SW480 (cell line): Measurements from ENCODE around the gene PRELID3B.

Source experiments
- DNase-seq: peaks from one replicate; pipeline ENCODE4 v3.0.0-alpha.2; 2016; ENCODE audit warnings: low spot score

The PRELID3B gene

DNA sequence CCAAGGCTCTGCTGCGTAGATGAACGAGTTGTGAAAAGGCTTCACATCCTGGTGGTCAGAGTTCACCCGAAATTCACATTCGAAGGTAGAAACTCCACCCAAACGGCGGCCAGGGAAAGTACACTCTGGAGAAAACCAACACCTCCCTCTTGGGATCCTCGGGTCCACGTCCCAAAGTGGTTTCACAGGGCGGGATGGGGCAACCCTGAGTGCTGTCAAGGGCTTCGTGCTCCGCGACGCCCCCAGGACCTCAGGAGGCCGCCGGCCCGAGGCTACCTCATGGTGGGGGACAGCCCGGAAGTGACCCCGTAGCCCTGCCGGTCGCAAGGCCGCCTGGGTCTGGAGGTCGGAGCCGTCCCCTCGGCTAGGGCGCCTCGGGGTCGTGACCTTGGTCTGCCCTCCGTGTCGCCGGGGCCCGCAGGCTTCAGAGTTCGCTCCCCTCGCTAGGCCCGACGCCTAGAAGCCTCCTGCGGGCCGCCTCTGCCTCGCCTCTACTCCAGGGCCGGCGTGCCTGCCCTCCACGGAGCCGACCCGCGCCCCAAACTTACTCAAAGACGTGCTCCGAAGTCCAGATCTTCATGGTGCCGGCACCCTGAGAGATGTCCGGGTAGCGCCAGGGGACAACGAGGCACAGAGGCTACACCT, at the start of gene PRELID3B:
Gene PRELID3B, minus strand, starts transcription at position 636 of the 645 bp plus-strand sequence. Its CDS starts 56 bp downstream, at position 580.
- peak; percentile 43 for DNase-seq

DNA sequence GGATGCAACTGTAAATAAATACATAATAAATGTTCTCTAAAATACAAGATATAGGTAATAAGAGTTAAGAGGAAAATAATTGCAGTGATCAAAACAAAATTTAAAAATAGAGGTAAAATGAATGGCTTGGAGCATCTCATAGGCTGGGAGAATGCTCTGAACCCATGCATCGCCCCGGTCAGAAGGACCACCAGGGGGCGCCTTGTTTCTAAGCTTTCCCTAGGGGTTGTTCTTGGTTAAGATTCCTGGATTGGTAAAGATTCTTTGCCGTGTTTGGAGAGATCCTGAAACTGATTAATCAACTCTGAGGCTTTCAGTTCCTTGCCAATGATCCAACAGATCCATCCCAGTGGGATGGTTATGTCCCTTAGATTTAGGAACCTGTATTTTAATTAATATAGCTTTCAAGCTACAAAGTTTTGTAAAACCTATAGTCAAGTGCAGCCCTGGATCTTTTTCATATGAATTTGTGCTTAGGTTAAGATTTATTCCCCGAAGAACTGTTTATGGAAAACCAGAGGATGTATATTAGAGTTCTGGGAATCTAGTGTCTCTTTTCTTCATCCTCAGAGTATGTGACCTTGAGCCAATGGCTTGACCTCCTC, 45.3 kb upstream of the PRELID3B start:
- peak; percentile 82 for DNase-seq

DNA sequence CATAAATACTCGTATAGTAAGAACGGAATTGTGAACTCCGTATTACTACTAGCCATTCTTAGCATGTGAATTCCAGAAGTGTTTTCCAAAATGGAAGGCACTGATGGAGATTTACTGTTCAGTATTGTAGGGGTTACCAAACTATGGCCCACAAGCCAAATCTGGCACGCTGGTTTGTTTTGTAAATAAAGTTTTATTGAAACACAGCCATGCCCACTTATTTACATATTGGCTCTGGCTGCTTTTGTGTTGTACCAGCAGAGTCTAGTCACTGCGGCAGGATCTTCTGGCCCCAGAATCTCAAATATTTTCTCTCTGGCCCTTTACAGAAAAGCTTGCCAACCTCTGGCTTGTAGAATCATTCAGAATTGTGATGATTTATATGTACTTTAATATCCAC, 44.3 kb upstream of the PRELID3B start:
- no peak for DNase-seq

- DNase-seq = no peak
Measured at GRCh38 chr20:59084041-59084850, 41.7 kb upstream of the PRELID3B start.

DNA sequence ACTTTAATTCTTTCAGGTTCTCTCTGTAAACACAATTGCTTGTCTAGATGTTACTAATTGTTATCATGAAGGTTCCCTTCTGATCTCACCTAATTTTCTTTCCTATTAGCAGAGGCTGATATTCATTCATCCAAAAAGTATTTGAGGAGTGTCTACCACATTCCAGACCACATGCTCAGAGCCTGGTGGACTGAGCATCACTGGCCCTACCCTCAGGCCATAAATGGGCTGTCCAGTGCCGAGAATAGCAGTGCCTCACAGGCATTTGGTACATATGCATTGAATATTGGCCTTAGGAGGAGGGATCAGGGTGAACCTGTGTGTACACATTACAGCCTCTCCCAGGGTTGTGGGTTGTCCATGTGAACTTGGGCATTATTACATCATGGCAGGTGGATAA, 40.4 kb upstream of the PRELID3B start:
- DNase-seq = peak; percentile 71

DNA sequence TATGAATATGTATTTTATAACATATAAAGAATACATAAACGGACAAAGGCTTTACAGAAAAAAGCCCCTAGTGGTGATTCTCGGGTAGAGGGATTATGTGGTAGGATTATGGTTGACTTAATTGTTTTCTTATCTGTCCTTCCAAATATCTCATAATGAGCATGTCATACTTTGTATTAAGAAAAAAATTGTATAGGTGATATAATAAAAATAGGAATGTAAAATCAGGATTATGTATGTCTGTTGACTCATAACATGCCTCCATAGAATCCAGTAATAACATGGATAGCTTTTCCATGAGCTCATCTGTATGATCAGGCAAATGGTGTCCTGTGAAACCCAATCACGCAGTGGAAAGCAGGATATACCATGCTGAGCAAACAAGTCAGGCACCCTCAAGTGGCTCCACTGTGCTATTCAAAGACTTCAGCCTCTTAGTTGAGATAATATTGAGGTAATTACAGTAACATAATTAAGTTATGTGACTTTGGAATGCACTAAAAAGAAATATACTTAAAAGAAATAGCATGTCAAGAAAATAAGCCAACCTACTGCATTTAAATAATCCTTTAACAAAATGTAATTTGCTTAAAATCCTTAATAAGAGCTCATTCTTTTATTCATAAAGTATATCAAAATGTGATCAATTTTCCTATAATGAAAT, 39.6 kb upstream of the PRELID3B start:
- DNase-seq = peak; percentile 34

GRCh38 chr20:59081036-59081435, 38.5 kb upstream of the PRELID3B start:
- no peak for DNase-seq

GRCh38 chr20:59078231-59078630, 35.6 kb upstream of the PRELID3B start:
- DNase-seq = no peak

DNA sequence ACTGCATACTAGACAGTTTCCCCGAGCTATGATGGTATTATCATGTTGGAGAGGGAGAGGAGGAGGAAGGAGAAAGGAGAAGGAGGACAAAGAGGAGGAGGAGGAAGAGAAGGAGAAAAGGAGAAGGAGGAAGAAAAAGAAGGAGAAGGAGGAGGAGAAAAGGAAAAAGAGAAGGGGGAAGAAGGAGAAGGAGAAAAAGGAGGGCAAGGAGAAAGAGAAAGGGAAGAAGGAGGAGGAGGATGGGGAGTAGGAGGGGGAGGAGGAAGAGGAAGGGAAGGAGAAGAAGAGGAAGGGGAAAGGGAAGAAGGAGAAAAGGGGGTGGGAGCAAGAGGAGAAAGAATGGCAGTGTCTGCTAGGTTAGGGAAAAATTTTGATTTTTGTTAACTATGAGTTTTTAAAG, 35.1 kb upstream of the PRELID3B start:
- DNase-seq = no peak

DNA sequence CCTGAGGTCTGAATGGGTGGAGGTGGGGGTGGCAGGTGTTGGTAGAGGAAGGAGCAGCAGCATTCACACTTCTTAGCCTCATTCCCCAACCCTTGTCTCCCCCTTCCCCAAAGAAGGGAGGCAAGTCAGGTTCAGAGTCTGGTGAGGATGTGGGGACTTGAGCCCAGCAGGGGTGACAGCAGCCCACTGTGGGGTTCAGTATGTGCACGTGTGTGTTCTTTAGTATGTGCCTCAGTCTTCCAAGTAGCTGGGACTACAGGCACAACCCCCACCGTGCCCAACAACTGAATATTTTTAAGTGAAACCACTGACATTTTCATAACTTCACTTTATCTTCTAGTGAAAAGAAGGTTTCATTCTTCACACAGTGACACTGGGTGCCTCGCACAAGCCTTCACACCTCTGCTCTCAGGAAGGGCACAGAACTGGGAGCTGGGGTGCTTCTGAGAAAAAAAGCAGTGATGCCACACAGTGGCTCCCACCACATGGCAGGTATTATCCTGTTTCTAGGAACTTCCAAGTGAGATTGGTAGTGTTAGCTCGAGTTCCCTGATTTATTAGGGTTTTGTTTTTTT, 33.4 kb upstream of the PRELID3B start:
- DNase-seq = no peak

DNA sequence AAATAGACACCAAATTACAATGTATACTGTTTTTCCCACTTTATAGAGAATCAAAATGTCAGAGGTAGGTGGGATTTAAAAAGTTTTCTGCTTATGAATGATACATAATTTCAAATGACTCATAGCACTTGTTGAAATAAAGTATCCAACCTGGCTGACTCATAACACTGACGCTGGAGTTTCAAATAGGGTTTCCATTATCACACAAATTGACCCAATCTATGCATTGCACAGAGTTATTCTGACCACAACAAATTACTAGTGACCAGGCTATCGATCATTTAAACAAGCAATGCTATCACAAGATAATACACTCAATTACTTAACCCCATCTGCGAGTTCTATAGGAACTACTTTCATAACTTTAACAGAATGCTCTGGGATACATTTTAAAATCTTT, 31.9 kb upstream of the PRELID3B start:
- DNase-seq = no peak

- DNase-seq = no peak
Measured at GRCh38 chr20:59073582-59073981, 31.0 kb upstream of the PRELID3B start.

DNA sequence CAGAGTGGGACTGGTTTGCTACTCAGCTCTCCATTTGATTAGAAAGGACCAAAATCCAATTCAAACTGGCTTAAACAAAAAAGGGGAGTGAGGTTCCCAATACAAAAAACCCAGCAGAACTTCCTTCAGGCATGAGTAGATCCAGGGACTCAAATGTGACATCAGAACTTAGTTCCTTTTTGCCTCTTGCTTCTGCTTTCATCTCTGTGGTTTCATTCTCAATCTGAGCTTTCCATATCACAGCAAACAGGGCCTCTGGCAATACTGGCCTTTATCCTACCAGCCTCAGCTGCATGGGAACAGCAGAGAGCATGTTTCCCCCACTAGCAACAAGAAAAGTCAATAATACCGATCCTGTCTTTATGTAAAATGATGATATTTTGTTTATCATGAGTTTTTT, 28.6 kb upstream of the PRELID3B start:
- no peak for DNase-seq

- DNase-seq = no peak
Measured at GRCh38 chr20:59069026-59069425, 26.4 kb upstream of the PRELID3B start.

DNA sequence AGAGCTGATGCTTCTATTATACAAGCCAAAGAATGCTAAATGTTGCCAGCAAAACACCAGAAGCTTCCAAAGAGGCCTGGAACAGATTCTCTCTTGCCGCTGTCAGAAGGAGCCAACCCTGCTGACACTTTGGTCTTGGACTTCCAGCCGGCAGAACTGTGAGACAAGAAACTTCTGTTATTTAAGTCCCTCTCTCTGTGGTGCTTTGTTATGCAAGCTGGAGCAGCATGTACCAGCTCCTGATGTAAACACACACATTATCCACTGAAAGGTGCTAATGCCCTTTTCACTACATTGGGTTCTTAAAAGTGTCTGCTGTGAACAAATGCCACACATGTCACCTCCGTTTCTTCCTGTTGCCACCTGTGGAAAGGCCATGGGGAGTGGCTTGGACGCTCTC, 25.9 kb upstream of the PRELID3B start:
- no peak for DNase-seq

DNA sequence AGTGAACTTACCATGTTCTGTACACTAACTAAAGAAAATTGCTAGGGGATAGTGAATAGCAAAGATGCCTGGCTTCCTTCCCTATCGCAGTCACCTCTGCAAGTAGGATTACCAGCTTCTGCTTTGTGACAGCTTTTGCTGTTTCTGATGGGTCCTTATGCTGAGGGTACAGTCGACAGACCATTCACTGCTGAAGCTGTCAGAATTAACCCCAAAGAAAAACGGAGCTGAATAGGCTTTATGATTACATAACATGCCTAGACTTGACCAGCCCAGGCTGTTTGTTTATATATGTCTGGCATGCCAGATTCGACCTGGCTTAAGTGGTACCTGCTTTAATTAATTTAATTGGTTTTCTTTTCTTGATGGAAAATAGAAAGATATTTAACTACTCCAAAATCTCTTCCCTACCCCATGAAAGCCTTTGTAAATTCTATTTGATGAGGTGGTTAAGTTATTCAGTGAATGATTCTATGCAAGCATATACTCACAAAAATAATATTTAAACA, 21.7 kb upstream of the PRELID3B start:
- no peak for DNase-seq

GRCh38 chr20:59063358-59064213, 21.0 kb upstream of the PRELID3B start:
- DNase-seq = peak; percentile 91

- no peak for DNase-seq
Measured at GRCh38 chr20:59062081-59062480, 19.5 kb upstream of the PRELID3B start.

DNA sequence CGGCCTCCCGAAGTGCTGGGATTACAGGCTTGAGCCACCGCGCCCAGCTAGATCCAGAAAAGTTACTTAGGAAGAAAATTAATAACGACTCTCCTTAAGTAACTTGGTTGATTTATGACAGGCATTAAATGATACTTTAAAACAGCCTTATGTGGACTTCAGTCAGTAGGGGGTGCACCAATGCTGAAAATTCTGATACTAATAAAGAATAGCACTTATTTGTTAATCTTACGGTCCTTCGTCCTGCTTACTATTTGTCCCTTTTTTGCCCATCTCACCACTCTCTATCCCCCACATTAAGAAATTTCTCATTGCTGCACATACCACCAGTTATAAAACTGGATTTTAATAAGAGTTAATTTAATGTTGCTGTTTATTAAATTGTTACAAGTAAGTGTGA, 12.7 kb upstream of the PRELID3B start:
- peak; percentile 27 for DNase-seq

DNA sequence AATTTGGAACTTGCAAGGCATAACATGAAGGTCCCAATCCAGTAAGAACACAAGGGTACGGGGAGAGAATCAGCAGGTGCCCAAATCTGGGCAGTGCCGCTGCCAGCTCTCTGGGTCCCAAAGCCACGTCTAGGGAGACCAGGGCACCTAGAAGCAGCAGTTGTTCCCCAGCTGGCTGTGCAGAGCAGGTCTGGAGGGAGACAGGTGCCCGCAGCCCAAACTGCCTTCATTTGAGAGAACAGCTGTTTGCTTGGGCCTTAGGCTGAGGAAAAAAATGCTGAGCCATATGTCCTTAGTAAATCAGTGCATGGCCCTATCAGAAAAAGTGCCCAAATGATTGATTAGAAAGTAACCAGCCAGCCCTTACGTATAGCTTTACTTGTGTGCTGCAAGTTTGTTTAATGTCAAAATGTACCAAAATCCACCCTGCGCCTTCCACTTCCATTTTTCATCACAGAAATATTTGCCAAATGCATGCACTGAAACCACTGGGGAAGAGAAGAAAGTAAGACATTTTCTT, 9.1 kb upstream of the PRELID3B start:
- no peak for DNase-seq

DNA sequence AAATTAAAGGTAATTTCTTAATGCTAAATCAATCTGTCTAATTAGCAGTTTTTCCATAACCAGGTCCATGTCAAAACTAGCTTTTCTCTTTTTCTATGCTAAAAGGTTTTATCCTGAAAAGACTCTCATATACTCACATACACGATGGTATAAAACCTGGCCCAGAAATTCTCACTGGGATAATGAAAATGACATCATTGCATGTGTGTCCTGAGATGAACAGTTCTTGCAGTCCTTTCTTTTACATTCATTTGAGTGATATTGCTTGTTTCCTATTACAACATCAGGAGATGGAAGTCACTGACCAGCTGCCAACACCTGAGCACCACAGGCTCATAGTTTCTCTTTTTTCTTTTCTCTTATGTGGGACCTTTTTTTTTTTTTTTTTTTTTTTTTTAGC, 7.9 kb upstream of the PRELID3B start:
- DNase-seq = no peak
